ENCODE data around the gene DMXL2. TPM values are rescaled to one million over a fixed set of nuclear protein-coding genes. Genes with fewer than 3 reads are reported as not detected.

Gene DMXL2
- total and polyA plus RNA-seq, 9 of the 15 experiments (the other 6 are each of a cell fraction or from before 2014, with no cell fraction given), result 9.3 to 57.7 (median 30.7) TPM

- no peak for TF ChIP-seq RNF219 (CRISPR knock-in tag; IDR thresholded peaks at IDR 0.05)
- no peak for TF ChIP-seq NEUROD1 (IDR thresholded peaks at IDR 0.05; ENCODE audit: borderline replicate concordance, low read depth, low read length, partially characterized antibody)
- TF ChIP-seq CTCF (IDR thresholded peaks at IDR 0.05 in 2 of 3, conservative IDR thresholded peaks at IDR 0.05 in 1 of 3; ENCODE audit: insufficient read depth in 2 of 3, low read depth in 1 of 3, low read length in 3 of 3), result no peak
These were observed 64.2 kb downstream of the DMXL2 start (continued) for GRCh38 chr15:51558411-51558810.

- peaks cover 3% of the 10 kb centered on the region; the same call in 1 of the 3 replicates for H3K36me3 ChIP-seq (ENCODE audit: control insufficient read depth, insufficient read depth, low read length)
- no peaks in the 10 kb centered on the region for H3K9me3 ChIP-seq (replicated peaks; ENCODE audit: control insufficient read depth, insufficient read depth, low read depth, low read length)
- no peak overlapping the region for H3K27ac ChIP-seq (ENCODE audit: extremely low read depth, low read depth, low read length)
- CTCF ChIA-PET (ENCODE audit: low intra/inter-chr PET ratio), result no interaction called here
- no peak overlapping the region for H3K9ac ChIP-seq (ENCODE audit: insufficient read depth in 1 of 2, low read depth in 2 of 2, low read length in 2 of 2)
- no TSS peak for BruUV-seq (replicated peaks)
- intact Hi-C loops (cut with micrococcal nuclease) (no loop called here), in situ Hi-C loops (cut with MboI) (no loop called here)
- WGBS (ENCODE audit: insufficient coverage, low coverage, missing lambda C conversion rate), result 92% methylated on average over 2 of the region's 2 CpGs
- POLR2A ChIA-PET, result interaction anchor here (0.6 kb wide), 1 partner anchor 201 kb away, joined by 3 read pairs; no protein-coding TSS in a partner anchor
- no peaks in the 10 kb centered on the region for H3K79me2 ChIP-seq (ENCODE audit: control insufficient read depth, insufficient read depth, low read length)
- no peak for DNase-seq (ENCODE audit: extremely low read depth in 1 of 4, low spot score in 3 of 4)
- H3K9me1 ChIP-seq (ENCODE audit: control insufficient read depth, insufficient read depth, low read length), result no peaks in the 10 kb centered on the region
- ATAC-seq, result no peak
- H3K4me2 ChIP-seq (ENCODE audit: insufficient read depth, low read length), result no peak overlapping the region
- H3K4me3 ChIP-seq, result no peak overlapping the region
- FAIRE-seq, result no peak
- H4K20me1 ChIP-seq (replicated peaks; ENCODE audit: control insufficient read depth, insufficient read depth, low read length), result no peaks in the 10 kb centered on the region
- no peak overlapping the region for H2AFZ ChIP-seq (ENCODE audit: low read depth, low read length)
- no peaks in the 10 kb centered on the region for H3K27me3 ChIP-seq (ENCODE audit: control insufficient read depth in 2 of 2, insufficient read depth in 2 of 2, low read length in 2 of 2)
- H3K4me1 ChIP-seq (replicated peaks in 1 of 2; ENCODE audit: control insufficient read depth in 2 of 2, insufficient read depth in 2 of 2, low read length in 2 of 2), result no peaks in the 10 kb centered on the region
- no peak for TF ChIP-seq HMG20A (CRISPR knock-in tag; conservative IDR thresholded peaks at IDR 0.05)
- TF ChIP-seq ARHGAP35 (IDR thresholded peaks at IDR 0.05; ENCODE audit: partially characterized antibody), result no peak
- no peak for TF ChIP-seq ETV6 (IDR thresholded peaks at IDR 0.05; ENCODE audit: borderline replicate concordance in 1 of 2, low read depth in 2 of 2, low read length in 1 of 2)
- no peak for TF ChIP-seq ETV6 (CRISPR knock-in tag; IDR thresholded peaks at IDR 0.05; ENCODE audit: borderline replicate concordance)
- TF ChIP-seq SMC3 (conservative IDR thresholded peaks at IDR 0.05; ENCODE audit: insufficient read depth, low read depth, low read length), result no peak
- no peak for TF ChIP-seq POLR3G (IDR thresholded peaks at IDR 0.05; ENCODE audit: extremely low read depth, insufficient read length, insufficient replicate concordance)
- no peak for TF ChIP-seq FOXA3 (CRISPR knock-in tag; conservative IDR thresholded peaks at IDR 0.05 in 1 of 2, IDR thresholded peaks at IDR 0.05 in 1 of 2)
These were observed 71.7 kb downstream of the DMXL2 start for GRCh38 chr15:51550841-51551240.
